Neural progenitor cell (in vitro differentiated cells): Measurements from ENCODE around the gene SLC12A9. TPM values are rescaled to one million over a fixed set of nuclear protein-coding genes. Genes with fewer than 3 reads are reported as not detected.
A peak's percentile ranks its signal among the peaks of the same experiment; 100 is the strongest.

Source experiments
- DNase-seq: peaks from one replicate; pipeline ENCODE4 v3.0.0-alpha.2; 2016; ENCODE audit warnings: low spot score
- H2AFZ ChIP-seq: fragments of 200-600 bp; sonication (generic); replicated peaks from 2 replicates; pipeline ENCODE4 v1.6.1; 2016; ENCODE audit warnings: antibody characterized with exemption
- H3F3A ChIP-seq: fragments of 200-600 bp; sonication (generic); 2 replicates; pipeline ENCODE4 v1.6.1; 2016; ENCODE audit warnings: antibody characterized with exemption, low read depth
- H3K27ac ChIP-seq: fragments of 200-600 bp; sonication (generic); 2 replicates; pipeline ENCODE4 v1.5.1; 2016; ENCODE audit warnings: mild to moderate bottlenecking
- H3K27me3 ChIP-seq: fragments of 200-600 bp; sonication (generic); 2 replicates; pipeline ENCODE4 v1.6.1; 2016; ENCODE audit warnings: mild to moderate bottlenecking, moderate library complexity
- H3K36me3 ChIP-seq: fragments of 200-600 bp; sonication (generic); 2 replicates; pipeline ENCODE4 v1.5.1; 2016
- H3K4me1 ChIP-seq: fragments of 200-600 bp; sonication (generic); 2 replicates; pipeline ENCODE4 v1.6.1; 2016; ENCODE audit warnings: mixed run types
- H3K4me2 ChIP-seq: fragments of 200-600 bp; sonication (generic); 2 replicates; pipeline ENCODE4 v1.6.1; 2016
- H3K4me3 ChIP-seq: fragments of 200-600 bp; sonication (generic); 2 replicates; pipeline ENCODE4 v1.5.1; 2016
- H3K79me2 ChIP-seq: fragments of 200-600 bp; sonication (generic); 2 replicates; pipeline ENCODE4 v1.6.1; 2016; ENCODE audit warnings: low read depth
- H3K9ac ChIP-seq: fragments of 200-600 bp; sonication (generic); 2 replicates; pipeline ENCODE4 v1.6.1; 2016
- H3K9me3 ChIP-seq: fragments of 200-600 bp; sonication (generic); 2 replicates; pipeline ENCODE4 v1.5.1; 2016; ENCODE audit warnings: low read depth
- H4K20me1 ChIP-seq: fragments of 200-600 bp; sonication (generic); 2 replicates; pipeline ENCODE4 v1.6.1; 2016; ENCODE audit warnings: low read depth
- H3K27ac Mint-ChIP-seq: 3 replicates; pipeline ENCODE4 v1.8.0; 2021; ENCODE audit warnings: mixed read lengths
- H3K27me3 Mint-ChIP-seq: 2 replicates; pipeline ENCODE4 v1.8.0; 2022; ENCODE audit warnings: low read depth, mild to moderate bottlenecking, inconsistent platforms, moderate library complexity, mixed read lengths; ENCODE audit not compliant: insufficient read depth
- H3K36me3 Mint-ChIP-seq: 3 replicates; pipeline ENCODE4 v1.8.0; 2021; ENCODE audit warnings: mixed read lengths
- H3K4me1 Mint-ChIP-seq: 3 replicates; pipeline ENCODE4 v1.8.0; 2021; ENCODE audit warnings: mixed read lengths
- H3K4me3 Mint-ChIP-seq: 3 replicates; pipeline ENCODE4 v1.8.0; 2021; ENCODE audit warnings: mild to moderate bottlenecking, moderate library complexity, mixed read lengths
- H3K9me3 Mint-ChIP-seq: 3 replicates; pipeline ENCODE4 v1.8.0; 2020; ENCODE audit warnings: mixed read lengths
- EZH2 ChIP-seq: fragments of 200-600 bp; sonication (generic); IDR thresholded peaks from 2 replicates; pipeline ENCODE4 v1.6.1; 2017; ENCODE audit warnings: antibody characterized with exemption, mild to moderate bottlenecking, moderate library complexity
- EZH2phosphoT487 ChIP-seq: fragments of 200-600 bp; sonication (generic); IDR thresholded peaks from 2 replicates; pipeline ENCODE4 v1.6.1; 2017; ENCODE audit warnings: antibody characterized with exemption
- total RNA-seq: library from RNA; depleted of rRNA; stranded (reverse); fragments of >200 nt; gene quantifications from 2 replicates; pipeline ENCODE4 v1.2.3, GENCODE V29; 2015; ENCODE audit warnings: low replicate concordance
- TF ChIP-seq, protein P1 (sequence below): fragments of 200-600 bp; sonication (generic); IDR thresholded peaks from 2 replicates; pipeline ENCODE4 v1.5.1; 2017; ENCODE audit warnings: antibody characterized with exemption, mild to moderate bottlenecking

SLC12A9 gene
- total RNA-seq, 1 donor from 2014 or later, result 3.5 TPM

DNA sequence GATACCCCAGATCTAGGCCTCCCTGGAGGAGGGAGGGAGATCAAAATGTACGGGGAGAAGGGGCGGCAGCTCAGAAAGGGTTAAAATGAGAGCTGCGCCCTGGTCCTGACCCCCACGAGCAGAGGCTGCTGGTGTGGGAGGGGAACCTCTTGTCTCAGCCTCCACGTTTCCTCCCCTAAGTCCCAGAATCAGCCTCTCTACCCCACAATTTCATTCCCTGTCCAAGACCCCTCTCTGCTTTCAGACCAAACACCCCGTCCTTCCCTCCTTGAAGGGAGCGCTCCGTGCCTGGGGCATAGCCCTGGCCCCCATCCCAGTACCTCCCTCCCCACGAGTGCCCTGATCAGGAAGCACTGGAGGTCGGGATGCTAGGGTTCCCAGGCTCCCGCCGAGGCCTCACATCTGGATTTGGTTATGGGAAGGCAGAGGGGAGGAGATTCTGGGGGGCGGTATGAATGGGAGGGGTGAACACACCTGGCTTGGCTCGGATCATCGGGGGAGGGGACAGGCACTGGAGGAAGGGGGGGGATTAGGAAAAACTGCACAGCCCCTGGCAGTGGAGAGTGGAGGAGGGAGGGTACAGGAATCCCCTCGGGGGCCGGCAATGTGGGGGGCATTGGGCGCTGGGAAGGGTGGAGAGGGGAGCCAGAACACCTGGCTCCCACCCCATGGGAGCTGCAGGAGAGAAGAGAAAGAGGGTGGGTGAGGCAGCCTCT lies 27.9 kb upstream of the SLC12A9 start:
- Histone ChIP-seq H3K27ac (no peak overlapping the region), H3K9ac (no peak overlapping the region), H3K4me3 (peak overlapping the region; percentile 100), H3K36me3 (no peaks in the 10 kb centered on the region), H2AFZ (no peak overlapping the region), H3K4me1 (peaks cover 10% of the 10 kb centered on the region), H4K20me1 (peaks cover 42% of the 10 kb centered on the region), H3K4me2 (peak overlapping the region; percentile 99), H3K9me3 (no peaks in the 10 kb centered on the region), H3F3A (peaks cover 20% of the 10 kb centered on the region), H3K27me3 (no peaks in the 10 kb centered on the region), H3K79me2 (peaks cover 62% of the 10 kb centered on the region)
- Mint-ChIP-seq H3K36me3 (peaks cover 14% of the 10 kb centered on the region), H3K4me1 (peaks cover 26% of the 10 kb centered on the region), H3K9me3 (no peaks in the 10 kb centered on the region), H3K27ac (no peak overlapping the region), H3K4me3 (peak overlapping the region; percentile 98), H3K27me3 (peaks cover 13% of the 10 kb centered on the region)
- TF ChIP-seq EZH2, result no peak
- TF ChIP-seq EZH2phosphoT487, result no peak
- TF ChIP-seq, protein P1, sequence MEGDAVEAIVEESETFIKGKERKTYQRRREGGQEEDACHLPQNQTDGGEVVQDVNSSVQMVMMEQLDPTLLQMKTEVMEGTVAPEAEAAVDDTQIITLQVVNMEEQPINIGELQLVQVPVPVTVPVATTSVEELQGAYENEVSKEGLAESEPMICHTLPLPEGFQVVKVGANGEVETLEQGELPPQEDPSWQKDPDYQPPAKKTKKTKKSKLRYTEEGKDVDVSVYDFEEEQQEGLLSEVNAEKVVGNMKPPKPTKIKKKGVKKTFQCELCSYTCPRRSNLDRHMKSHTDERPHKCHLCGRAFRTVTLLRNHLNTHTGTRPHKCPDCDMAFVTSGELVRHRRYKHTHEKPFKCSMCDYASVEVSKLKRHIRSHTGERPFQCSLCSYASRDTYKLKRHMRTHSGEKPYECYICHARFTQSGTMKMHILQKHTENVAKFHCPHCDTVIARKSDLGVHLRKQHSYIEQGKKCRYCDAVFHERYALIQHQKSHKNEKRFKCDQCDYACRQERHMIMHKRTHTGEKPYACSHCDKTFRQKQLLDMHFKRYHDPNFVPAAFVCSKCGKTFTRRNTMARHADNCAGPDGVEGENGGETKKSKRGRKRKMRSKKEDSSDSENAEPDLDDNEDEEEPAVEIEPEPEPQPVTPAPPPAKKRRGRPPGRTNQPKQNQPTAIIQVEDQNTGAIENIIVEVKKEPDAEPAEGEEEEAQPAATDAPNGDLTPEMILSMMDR, result no peak
- DNase-seq, result no peak

DNA sequence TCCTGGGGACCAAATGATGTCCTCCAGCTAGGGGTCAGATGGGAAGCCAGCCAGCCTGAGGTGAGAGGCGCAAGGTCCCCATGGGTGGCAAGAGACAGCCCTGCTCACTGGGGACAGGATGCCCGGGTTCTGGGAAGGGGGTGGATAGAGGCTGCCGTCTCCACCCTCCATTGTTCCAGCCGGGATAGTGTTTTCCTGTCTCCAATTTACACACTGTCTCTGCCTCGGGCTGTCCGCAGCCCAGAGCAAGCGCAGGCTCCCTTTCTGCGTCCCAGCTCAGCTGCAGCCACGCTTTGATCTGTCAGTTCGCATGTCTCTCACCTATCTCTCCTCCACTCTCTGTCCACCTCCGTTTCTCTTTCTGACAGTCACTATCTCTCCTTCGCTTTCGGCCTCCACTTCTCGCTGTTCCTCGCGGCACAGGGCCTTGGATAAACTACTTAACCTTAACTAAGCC lies 27.3 kb upstream of the SLC12A9 start:
- H3K27ac ChIP-seq, result no peak overlapping the region
- peak overlapping the region; percentile 98 for H3K4me3 Mint-ChIP-seq
- peak overlapping the region; percentile 76 for H3K27ac Mint-ChIP-seq
- H3K9me3 ChIP-seq, result no peaks in the 10 kb centered on the region
- H3K4me1 Mint-ChIP-seq, result peaks cover 26% of the 10 kb centered on the region
- TF ChIP-seq, protein P1, result no peak
- TF ChIP-seq EZH2 (no peak), EZH2phosphoT487 (no peak)
- H3K27me3 Mint-ChIP-seq, result peaks cover 13% of the 10 kb centered on the region
- H3K4me3 ChIP-seq, result peak overlapping the region; percentile 100
- H3K27me3 ChIP-seq, result no peaks in the 10 kb centered on the region
- peaks cover 10% of the 10 kb centered on the region for H3K4me1 ChIP-seq
- peak overlapping the region; percentile 99 for H3K4me2 ChIP-seq
- no peaks in the 10 kb centered on the region for H3K36me3 ChIP-seq
- peaks cover 60% of the 10 kb centered on the region for H3K79me2 ChIP-seq
- DNase-seq, result peak; percentile 30
- H4K20me1 ChIP-seq, result peaks cover 39% of the 10 kb centered on the region
- no peak overlapping the region for H2AFZ ChIP-seq
- H3K36me3 Mint-ChIP-seq, result peaks cover 12% of the 10 kb centered on the region
- H3F3A ChIP-seq, result peaks cover 20% of the 10 kb centered on the region
- H3K9ac ChIP-seq, result peak overlapping the region; percentile 69
- H3K9me3 Mint-ChIP-seq, result no peaks in the 10 kb centered on the region

DNA sequence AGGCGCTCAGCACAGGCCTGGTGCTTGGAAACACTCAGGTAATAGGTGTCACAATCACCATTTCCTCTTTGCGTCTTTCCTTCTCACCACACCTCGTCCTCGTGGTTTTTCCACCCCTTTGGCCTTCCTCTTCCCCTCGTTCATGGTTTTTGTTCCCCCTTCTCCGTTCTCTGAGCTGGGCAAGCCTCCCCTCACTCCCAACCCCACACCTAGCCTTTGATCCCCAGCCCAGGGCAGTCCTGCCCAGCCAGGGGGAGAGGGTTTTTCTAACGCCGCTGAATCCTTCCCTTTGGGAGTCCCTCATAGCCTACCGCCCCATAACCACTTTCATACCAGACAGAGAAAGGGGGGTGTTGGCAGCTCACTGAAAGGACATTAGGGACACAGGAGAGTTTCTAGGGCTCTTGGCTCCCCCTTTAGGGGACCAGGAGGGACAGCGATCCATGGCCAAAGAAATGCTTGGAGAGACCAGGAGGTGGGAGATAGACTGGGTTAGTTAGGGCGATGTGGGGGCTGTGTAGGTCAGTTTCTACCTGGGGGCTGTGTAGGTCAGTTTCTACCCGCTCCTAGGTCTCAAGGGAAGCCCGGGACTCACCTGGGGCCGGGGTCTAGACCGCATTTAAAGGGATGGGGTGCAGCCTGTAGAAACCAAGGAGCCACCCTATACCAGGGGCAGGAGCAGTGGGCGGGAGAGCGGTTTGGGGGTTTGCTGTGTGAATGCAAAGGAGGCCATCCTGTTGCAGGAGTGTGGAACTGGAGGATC lies 26.6 kb upstream of the SLC12A9 start:
- Histone ChIP-seq H3F3A (peaks cover 20% of the 10 kb centered on the region), H3K4me1 (peaks cover 10% of the 10 kb centered on the region), H3K9ac (peak overlapping the region; percentile 69), H3K79me2 (peaks cover 53% of the 10 kb centered on the region), H2AFZ (no peak overlapping the region), H4K20me1 (peaks cover 39% of the 10 kb centered on the region), H3K9me3 (no peaks in the 10 kb centered on the region), H3K4me2 (peak overlapping the region; percentile 99), H3K4me3 (peak overlapping the region; percentile 100), H3K27me3 (no peaks in the 10 kb centered on the region), H3K27ac (no peak overlapping the region), H3K36me3 (no peaks in the 10 kb centered on the region)
- Mint-ChIP-seq H3K36me3 (peaks cover 8% of the 10 kb centered on the region), H3K4me3 (peak overlapping the region; percentile 98), H3K27ac (peak overlapping the region; percentile 77), H3K27me3 (peaks cover 15% of the 10 kb centered on the region), H3K9me3 (no peaks in the 10 kb centered on the region), H3K4me1 (peaks cover 26% of the 10 kb centered on the region)
- TF ChIP-seq, protein P1, result peak; percentile 47
- no peak for TF ChIP-seq EZH2
- peak; percentile 69 for DNase-seq
